ENCODE results near the gene ACTC1. TPM values are rescaled to one million over a fixed set of nuclear protein-coding genes. Genes with fewer than 3 reads are reported as not detected.
A peak's percentile ranks its signal among the peaks of the same experiment; 100 is the strongest.

Gene ACTC1
- total RNA-seq, 1 experiment from 2014 or later, result not detected

DNA sequence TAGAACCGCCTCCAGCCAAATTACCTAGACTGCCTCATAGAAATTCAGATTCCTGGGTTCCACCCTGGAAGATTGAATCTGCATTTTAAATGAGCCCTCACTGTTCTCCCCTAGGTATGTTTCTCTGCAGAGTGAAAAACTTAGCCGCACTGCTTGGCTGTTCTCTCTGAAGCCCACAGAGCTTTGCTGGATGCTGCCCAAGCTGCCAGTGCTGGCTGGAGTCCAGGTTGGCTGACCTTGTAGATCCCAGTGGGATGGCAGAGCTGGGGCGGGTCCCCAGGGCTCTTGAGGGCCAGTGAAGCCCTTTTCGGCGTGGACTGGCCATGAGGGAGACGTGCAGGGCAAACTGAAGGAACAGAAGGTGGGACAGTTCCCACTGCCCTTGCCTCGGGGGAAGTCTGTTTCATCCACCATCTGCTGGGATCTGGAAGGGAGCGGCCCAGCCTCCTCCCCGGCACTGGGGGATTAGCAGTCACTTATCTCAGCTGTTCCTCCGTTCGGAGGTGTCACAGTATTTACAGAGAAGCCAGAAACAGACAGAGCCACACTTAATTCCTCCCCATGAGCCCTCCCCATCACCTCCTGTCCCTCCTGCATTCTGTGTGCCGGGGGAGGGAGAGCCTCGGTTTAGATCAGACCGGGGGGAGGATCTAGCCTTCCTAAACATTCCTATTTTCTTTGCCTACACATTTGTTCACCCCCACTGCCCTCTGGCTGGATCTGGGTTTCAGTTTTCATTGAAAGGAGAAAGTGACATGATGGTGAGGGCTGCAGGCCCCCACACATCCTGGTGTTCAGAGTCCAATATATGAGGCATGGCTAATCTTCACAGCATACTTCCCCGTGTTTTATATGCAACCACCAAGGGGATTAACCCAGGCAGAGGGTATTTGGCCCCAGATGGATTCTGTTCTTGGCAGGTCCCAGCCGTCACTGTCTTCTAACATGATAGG is 4.1 kb upstream of the ACTC1 start:
- no peaks in the 10 kb centered on the region for H3K36me3 ChIP-seq (ENCODE audit: control insufficient read depth, insufficient read depth, low read length)
- BruUV-seq (replicated peaks), result no TSS peak
- H3K4me1 ChIP-seq (ENCODE audit: control insufficient read depth, insufficient read depth, low read length), result no peaks in the 10 kb centered on the region; the same call in 1 of the 2 replicates
- POLR2A ChIA-PET, result no interaction called here
- no peak overlapping the region for H3K27ac ChIP-seq (ENCODE audit: low read length)
- ATAC-seq, result peak; percentile 33; the same call in 1 of the 2 replicates
- no peaks in the 10 kb centered on the region for H3K9me3 ChIP-seq (ENCODE audit: control insufficient read depth, insufficient read depth, low read depth, low read length)
- TF ChIP-seq SIN3A (IDR thresholded peaks at IDR 0.05; ENCODE audit: borderline replicate concordance, insufficient read depth, low read depth, low read length) (no peak), TCF7L2 (IDR thresholded peaks at IDR 0.05; ENCODE audit: low read depth, low read length) (no peak), POLR2AphosphoS5 (IDR thresholded peaks at IDR 0.05; ENCODE audit: low read depth, low read length) (no peak)
- TF ChIP-seq, protein P1, sequence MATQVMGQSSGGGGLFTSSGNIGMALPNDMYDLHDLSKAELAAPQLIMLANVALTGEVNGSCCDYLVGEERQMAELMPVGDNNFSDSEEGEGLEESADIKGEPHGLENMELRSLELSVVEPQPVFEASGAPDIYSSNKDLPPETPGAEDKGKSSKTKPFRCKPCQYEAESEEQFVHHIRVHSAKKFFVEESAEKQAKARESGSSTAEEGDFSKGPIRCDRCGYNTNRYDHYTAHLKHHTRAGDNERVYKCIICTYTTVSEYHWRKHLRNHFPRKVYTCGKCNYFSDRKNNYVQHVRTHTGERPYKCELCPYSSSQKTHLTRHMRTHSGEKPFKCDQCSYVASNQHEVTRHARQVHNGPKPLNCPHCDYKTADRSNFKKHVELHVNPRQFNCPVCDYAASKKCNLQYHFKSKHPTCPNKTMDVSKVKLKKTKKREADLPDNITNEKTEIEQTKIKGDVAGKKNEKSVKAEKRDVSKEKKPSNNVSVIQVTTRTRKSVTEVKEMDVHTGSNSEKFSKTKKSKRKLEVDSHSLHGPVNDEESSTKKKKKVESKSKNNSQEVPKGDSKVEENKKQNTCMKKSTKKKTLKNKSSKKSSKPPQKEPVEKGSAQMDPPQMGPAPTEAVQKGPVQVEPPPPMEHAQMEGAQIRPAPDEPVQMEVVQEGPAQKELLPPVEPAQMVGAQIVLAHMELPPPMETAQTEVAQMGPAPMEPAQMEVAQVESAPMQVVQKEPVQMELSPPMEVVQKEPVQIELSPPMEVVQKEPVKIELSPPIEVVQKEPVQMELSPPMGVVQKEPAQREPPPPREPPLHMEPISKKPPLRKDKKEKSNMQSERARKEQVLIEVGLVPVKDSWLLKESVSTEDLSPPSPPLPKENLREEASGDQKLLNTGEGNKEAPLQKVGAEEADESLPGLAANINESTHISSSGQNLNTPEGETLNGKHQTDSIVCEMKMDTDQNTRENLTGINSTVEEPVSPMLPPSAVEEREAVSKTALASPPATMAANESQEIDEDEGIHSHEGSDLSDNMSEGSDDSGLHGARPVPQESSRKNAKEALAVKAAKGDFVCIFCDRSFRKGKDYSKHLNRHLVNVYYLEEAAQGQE (IDR thresholded peaks at IDR 0.05; ENCODE audit: insufficient read depth in 1 of 2, low read depth in 2 of 2, low read length in 1 of 2), result no peak
- TF ChIP-seq, protein P2, sequence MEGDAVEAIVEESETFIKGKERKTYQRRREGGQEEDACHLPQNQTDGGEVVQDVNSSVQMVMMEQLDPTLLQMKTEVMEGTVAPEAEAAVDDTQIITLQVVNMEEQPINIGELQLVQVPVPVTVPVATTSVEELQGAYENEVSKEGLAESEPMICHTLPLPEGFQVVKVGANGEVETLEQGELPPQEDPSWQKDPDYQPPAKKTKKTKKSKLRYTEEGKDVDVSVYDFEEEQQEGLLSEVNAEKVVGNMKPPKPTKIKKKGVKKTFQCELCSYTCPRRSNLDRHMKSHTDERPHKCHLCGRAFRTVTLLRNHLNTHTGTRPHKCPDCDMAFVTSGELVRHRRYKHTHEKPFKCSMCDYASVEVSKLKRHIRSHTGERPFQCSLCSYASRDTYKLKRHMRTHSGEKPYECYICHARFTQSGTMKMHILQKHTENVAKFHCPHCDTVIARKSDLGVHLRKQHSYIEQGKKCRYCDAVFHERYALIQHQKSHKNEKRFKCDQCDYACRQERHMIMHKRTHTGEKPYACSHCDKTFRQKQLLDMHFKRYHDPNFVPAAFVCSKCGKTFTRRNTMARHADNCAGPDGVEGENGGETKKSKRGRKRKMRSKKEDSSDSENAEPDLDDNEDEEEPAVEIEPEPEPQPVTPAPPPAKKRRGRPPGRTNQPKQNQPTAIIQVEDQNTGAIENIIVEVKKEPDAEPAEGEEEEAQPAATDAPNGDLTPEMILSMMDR (IDR thresholded peaks at IDR 0.05), result no peak
- intact Hi-C loops (cut with micrococcal nuclease; ENCODE audit: unreplicated experiment), result no loop called here
- no peak for DNase-seq (ENCODE audit: low read depth, low spot score)
- CTCF ChIA-PET, result no interaction called here
- no peak overlapping the region for H3K4me3 ChIP-seq (ENCODE audit: low read depth in 2 of 2, low read length in 2 of 2)
- peaks cover 4% of the 10 kb centered on the region; the same call in 1 of the 2 replicates for H3K27me3 ChIP-seq (ENCODE audit: control insufficient read depth, insufficient read depth, low read length)
- in situ Hi-C loops (cut with HindIII; ENCODE audit: low pct_unique_long_range_greater_than_20kb, low sequenced_read_pairs), result no loop called here

DNA sequence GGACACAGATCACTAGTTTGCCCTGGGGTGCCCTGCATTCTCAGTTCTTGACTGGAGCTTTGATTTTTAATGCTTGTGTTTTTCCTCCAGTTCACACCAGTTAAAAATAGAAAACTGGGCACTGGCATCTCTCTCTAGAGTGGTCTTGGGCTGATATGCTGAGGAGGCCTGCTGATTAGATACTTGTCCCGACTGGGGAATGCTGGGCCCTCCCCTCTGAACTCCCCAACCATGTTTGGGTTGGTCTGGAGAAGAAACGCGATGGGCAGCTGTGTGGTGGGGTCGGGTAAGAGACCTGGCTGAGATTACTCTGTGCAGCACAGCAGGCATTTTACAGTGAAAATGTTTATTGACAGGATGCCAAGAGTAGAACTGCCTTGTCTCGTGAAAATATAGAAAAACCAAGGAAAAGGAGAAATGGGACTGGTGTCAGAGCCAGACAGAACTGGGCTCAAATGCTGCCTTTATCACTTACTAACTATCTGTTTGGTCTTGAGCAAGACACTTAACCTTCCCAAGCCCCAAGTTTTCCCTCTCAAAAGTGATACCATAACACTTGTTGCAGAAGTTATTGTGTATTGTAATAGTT is 1.6 kb upstream of the ACTC1 start:
- Histone ChIP-seq H3K9me3 (ENCODE audit: control insufficient read depth, insufficient read depth, low read depth, low read length) (no peaks in the 10 kb centered on the region), H3K4me3 (ENCODE audit: low read depth in 2 of 2, low read length in 2 of 2) (no peak overlapping the region), H3K4me1 (ENCODE audit: control insufficient read depth, insufficient read depth, low read length) (no peaks in the 10 kb centered on the region; the same call in 1 of the 2 replicates), H3K27me3 (ENCODE audit: control insufficient read depth, insufficient read depth, low read length) (peaks cover 12% of the 10 kb centered on the region), H3K27ac (ENCODE audit: low read length) (no peak overlapping the region), H3K36me3 (ENCODE audit: control insufficient read depth, insufficient read depth, low read length) (no peaks in the 10 kb centered on the region)
- CTCF ChIA-PET, result no interaction called here
- no TSS peak for BruUV-seq (replicated peaks)
- ATAC-seq (no peak), DNase-seq (ENCODE audit: low read depth, low spot score) (no peak)
- TF ChIP-seq POLR2AphosphoS5 (IDR thresholded peaks at IDR 0.05; ENCODE audit: low read depth, low read length) (no peak), SIN3A (IDR thresholded peaks at IDR 0.05; ENCODE audit: borderline replicate concordance, insufficient read depth, low read depth, low read length) (no peak), TCF7L2 (IDR thresholded peaks at IDR 0.05; ENCODE audit: low read depth, low read length) (no peak)
- TF ChIP-seq, protein P2 (IDR thresholded peaks at IDR 0.05), result no peak
- TF ChIP-seq, protein P1 (IDR thresholded peaks at IDR 0.05; ENCODE audit: insufficient read depth in 1 of 2, low read depth in 2 of 2, low read length in 1 of 2), result no peak
- intact Hi-C loops (cut with micrococcal nuclease; ENCODE audit: unreplicated experiment), result no loop called here
- POLR2A ChIA-PET, result no interaction called here
- in situ Hi-C loops (cut with HindIII; ENCODE audit: low pct_unique_long_range_greater_than_20kb, low sequenced_read_pairs), result no loop called here

All from Panc1 (cell line).